HG03354 (cell line): Measurements from ENCODE around the gene TKTL2.

ENCODE experiments used
- ATAC-seq: cut with Tn5 transposase; IDR thresholded peaks from one replicate; pipeline ENCODE4 v1.9.1; 2021; ENCODE audit warnings: mild to moderate bottlenecking; ENCODE audit not compliant: unreplicated experiment, poor library complexity, severe bottlenecking

The TKTL2 gene

GRCh38 chr4:163473576-163473975 lies at the start of gene TKTL2:
TKTL2 (minus strand) TSS chr4:163473754; CDS start chr4:163473734, 20 bp downstream.
- ATAC-seq = no peak

DNA sequence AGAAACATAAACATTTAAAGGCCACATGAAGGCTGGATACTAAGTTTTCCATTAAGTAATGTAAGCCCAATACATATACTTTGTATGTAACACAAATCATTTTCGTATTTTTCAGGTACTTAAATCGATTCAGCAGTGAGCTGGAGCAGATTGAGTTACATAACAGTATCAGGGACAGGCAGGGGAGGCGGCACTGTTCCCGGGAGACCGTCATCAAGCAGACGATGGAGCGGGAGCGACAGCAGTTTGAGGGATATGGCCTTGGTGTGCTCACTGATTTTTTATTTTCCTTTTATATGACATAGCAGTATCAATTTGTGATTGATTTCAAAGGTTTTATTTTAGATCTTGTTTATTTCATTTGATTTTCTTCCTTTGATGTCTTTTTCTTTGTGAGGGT lies 41.6 kb upstream of the TKTL2 start:
- no peak for ATAC-seq

DNA sequence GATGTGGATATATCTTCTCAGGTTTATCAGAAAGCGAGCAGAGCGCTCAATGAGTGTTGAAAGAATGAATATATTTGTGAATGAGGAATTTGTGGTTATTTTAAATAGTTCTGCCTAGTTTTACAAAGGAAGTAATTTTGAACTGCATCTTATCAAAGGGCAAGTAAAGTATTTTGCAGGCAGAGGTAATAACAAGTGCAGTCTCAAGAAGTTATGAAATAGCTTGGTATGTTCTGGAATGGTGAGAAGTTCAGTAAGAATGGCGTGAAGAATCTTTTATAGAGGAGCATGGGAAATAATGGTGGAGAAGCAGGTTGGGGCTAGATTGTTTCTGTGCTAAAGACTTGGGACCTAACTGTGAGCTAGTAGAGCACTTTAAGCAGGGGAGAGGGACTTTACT lies 31.8 kb upstream of the TKTL2 start:
- ATAC-seq = no peak

DNA sequence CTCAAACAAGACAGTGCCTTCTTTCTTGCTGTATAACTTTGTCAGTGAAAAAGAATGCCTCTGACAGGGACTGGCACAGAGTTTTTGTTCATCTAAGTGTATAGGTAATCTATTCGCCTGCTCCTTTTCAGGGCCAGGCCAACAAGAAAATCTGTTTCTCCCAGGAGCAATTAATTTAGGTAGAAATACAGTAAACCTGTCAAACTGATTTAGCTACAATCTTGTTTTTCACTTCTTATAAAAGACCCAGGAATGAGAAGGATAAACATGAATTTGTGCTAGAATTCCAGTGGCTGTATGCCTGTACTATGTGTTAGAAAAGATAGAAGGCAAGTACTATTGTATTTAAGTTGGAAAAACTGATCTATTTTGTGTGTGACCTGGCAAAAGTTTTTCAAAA lies 27.0 kb upstream of the TKTL2 start:
- no peak for ATAC-seq

DNA sequence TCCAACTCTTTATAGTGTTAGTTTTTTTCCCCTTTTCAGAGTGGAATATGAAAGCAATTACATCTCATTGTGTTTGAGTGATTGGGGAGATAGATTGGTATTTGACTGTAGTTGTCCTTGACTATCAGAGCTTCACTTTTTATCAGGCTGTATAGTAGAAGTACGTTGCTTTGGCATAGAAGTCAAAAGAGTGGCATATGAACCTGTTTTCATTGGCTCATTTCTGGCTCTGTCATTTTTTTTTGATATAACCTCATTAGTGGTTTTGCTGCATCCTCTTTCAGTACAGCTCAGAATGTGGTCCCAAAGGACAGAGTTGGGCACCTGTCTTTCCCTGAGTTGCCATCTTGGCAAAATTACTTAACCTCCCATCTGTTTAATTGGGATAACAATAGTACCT lies 22.3 kb upstream of the TKTL2 start:
- ATAC-seq = peak; percentile 36

GRCh38 chr4:163494360-163495241 lies 21.0 kb upstream of the TKTL2 start, which contains the start of gene TMA16:
TMA16 (plus strand) TSS chr4:163494690; CDS start chr4:163494802, 112 bp downstream.
- peak; percentile 87 for ATAC-seq

DNA sequence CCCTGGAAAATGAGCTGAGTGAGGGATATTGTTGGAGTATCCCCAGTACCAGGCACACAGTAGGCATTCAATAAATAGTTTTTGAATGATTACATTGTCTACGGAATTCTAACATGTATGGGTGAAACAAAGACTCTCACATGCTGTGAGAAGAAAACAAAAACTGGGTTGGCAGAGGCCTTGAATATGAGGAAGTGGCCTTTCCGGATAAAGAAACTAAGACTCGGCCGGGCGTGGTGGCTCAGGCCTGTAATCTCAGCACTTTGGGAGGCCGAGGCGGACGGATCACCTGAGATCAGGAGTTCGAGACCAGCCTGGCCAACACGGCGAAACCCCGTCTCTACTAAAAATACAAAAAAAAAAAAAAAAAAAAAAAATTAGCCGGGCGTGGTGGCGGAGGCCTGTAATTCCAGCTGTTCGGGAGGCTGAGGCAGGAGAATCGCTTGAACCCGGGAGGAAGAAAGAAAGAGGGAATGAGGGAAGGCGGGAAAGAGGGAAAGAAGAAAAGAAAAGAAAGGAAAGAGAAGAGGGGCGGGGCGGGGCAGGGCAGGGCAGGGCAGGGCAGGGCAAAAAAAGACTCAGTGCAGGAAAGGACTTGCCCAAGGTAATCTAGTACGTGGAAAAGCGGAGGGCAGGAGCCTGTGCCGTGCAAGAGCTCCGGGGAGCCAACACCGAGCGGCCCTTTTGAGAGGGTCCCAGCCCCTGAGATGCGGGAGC lies 20.2 kb upstream of the TKTL2 start:
- peak; percentile 23 for ATAC-seq

GRCh38 chr4:163492951-163493504 lies 19.5 kb upstream of the TKTL2 start:
- ATAC-seq = no peak

DNA sequence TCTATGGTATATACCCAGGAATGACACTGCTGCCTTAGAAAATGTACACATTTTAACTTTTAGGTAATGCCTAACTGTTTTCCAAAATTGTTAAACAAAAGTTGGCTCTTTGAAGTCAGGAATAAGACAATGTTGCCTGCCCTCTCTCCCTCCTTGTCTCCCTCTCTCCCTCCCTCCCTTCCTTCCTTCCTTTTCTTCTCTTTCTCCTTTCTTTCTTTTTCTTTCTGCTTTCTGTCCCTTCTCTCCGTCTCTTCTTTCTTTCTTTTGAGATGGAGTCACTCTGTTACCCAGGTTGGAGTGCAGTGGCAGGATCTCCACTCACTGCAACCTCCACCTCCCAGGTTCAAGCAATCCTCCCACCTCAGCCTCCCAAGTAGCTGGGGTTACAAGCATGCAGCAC lies 16.4 kb upstream of the TKTL2 start:
- no peak for ATAC-seq

DNA sequence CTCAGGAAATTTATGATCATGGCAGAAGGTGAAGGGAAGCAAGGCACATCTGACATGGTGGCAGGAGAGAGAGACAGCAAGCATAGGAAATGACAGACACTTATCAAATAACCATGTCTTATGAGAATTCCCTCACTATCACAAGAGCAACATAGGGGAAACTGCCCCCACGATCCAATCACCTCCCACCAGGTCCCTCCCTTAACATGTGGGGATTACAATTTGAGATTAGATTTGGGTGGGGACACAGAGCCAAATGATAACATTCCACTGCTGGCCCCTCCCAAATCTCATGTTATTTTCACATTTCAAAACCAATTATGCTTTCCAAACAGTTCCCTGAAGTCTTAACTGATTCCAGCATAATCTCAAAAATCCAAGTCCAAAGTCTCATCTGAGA lies 12.8 kb upstream of the TKTL2 start:
- ATAC-seq = no peak

GRCh38 chr4:163485589-163485988 lies 12.0 kb upstream of the TKTL2 start:
- ATAC-seq = no peak

DNA sequence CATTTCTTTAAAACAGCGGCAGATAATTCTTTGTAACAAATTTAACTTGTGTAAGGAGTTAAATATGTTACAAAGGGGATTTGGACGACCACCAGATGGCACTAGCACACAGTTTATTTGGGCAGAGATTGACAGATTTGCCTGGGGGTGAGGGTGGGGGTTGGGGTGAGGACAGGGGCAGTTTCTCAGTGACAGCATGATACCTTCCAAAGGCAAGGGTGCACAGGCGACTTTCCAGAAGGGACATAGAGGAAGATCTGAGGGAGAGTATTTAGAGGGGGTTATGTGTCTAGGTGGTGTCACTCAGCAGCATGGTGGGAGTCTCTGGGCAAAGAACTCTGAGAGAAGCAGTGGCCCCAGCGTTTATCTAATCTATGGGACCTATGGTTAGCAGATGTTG lies 11.4 kb upstream of the TKTL2 start:
- ATAC-seq = peak; percentile 61

- ATAC-seq = no peak
Observed at GRCh38 chr4:163482190-163482589, 8.6 kb upstream of the TKTL2 start.

DNA sequence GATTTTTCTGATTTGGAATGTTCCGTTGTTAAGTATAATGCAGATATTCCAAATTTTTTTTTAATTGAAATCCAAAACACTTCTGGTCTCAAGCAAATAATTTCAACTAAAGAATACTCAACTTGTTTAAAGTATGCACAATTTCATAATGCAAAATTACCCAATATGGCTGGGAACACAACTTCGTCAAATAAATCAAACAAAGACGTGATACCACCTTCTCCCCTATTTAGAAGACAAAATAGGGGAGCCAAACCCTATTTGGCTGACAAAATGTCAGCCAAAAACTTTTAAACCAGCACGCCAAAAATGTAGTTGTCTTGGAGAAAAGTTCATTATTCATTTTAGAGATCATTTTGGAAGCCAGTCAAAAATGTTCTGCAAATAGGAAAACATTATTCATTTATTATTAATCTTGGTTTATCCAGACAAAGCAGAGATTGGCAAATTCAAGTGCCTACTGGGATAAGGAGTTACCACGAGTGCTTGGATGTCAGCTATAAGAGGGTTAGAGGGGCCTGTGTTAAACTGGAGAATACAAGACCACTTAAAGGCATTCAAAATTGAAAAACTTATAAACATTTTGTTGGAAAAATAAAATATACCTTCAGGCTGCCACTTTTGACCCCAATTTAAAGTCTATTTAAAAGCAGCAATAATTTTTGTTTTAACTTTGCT lies 3.3 kb upstream of the TKTL2 start:
- no peak for ATAC-seq

DNA sequence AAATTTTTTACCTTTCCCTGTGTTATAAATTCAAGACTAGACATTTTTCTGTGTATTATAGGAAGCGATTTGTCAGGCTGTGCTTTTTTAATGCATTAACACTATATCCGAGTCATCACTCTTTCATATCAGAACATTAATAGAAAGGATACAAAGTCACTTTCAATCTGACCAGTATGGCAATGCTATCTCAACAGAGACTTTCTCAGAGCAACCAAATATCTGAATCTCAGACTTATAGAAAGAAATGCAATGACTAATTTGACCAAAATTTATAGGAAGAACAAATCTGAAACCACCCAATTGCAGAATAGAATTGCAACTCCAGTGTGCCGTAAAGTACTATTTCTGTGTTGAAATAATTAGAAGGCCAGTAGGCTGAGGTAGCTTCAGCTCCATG lies 473 bp upstream of the TKTL2 start:
- no peak for ATAC-seq

DNA sequence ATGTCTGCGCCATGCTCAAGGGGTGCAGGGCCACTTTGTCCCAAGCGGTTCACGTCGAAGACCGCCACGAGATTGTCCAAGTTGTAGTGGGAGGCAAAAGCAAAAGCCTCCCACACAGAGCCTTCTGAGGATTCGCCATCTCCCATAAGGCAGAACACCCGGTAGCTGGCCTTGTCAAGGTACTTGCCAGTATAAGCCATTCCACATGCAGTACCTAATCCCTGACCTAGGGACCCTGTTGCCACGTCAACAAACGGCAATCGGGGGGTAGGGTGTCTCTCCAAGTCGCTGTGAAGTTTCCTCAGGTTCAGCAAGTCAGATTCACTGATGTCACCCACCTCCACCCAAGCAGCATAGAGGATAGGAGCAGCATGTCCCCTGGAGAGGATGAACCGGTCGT lies 424 bp downstream of the TKTL2 start:
- no peak for ATAC-seq

- ATAC-seq = no peak
Observed at GRCh38 chr4:163470391-163470790, 3.2 kb downstream of the TKTL2 start.

DNA sequence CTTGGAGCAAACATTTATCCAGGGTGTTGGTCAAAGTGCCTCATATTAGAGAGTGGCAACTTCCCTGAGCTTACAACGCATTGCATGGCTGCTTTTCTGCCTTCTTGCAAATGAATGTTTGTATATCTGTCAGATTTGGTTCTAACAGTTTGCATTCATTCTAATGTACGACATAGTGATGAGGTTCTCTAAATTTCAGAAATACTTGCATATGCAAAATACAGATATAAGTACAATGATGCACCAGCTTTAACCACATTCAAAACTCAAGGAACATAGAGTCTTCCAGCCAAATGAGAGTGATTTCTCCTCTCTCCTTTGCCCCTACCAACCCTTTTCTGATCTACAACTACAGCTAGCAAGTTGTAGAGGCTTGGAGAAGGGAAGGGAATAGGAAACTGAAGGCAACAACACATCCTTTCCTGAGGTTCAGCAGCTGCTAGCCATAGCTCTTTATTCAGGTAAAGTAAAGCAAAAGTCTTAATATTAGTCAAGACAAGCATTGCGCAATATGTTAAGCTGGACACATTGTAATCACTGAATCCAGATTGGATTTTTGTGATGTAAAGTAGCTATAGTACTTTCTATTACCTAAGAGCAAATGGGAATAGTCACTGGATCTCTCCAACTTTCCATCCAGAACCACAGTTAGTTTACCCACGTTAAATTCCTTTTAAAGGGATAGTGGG lies 6.3 kb downstream of the TKTL2 start:
- no peak for ATAC-seq

DNA sequence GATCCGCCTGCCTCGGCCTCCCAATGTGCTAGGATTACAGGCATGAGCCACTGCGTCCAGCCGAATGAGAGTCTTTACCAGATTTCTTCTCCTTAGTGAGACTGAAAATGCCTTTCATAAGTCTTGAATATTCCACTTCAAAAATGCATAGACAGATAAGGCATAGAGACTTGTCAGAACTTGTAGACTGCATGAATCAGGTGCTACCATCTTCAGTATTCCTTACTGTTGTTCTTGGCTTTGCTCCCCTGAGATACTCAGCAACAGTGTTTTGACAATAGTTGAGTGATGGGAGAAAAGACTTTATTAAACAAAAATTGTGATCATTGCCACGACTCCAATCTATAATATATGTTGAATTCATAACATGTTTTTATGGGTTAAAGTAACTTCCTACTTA lies 11.0 kb downstream of the TKTL2 start:
- no peak for ATAC-seq
